CD14-positive monocyte (primary cell): ENCODE results near the gene SMNDC1. TPM values are rescaled to one million over a fixed set of nuclear protein-coding genes. Genes with fewer than 3 reads are reported as not detected.

Experiments used
- DNase-seq, 3 donors: peaks; one replicate each; pipeline ENCODE4 v3.0.0-alpha.2; 2011 to 2022
- H2AFZ ChIP-seq: 2 replicates; pipeline ENCODE4 v1.6.0; 2012; ENCODE audit warnings: mild to moderate bottlenecking, low read depth, low read length, inconsistent platforms; ENCODE audit not compliant: insufficient read depth, poor library complexity, severe bottlenecking
- H3K27ac ChIP-seq, 2 donors: 1 replicate in 1 of 2; 2 replicates in 1 of 2; pipeline ENCODE4 v1.5.1; 2012 to 2013; ENCODE audit warnings: low read length in 2 of 2, control low read depth in 1 of 2, inconsistent platforms in 1 of 2, low read depth in 1 of 2, mild to moderate bottlenecking in 1 of 2
- H3K27me3 ChIP-seq, 2 donors: one replicate each; pipeline versions ENCODE4 v1.6.0 to v1.6.1; 2011 to 2013; ENCODE audit warnings: low read length in 2 of 2; ENCODE audit not compliant: control insufficient read depth in 2 of 2, insufficient read depth in 2 of 2
- H3K36me3 ChIP-seq, 2 donors: replicated peaks in 1 of 2; 1 replicate in 1 of 2; 2 replicates in 1 of 2; pipeline versions ENCODE4 v1.5.1 to v1.6.1; 2012 to 2013; ENCODE audit warnings: low read length in 2 of 2, control low read depth in 1 of 2, inconsistent platforms in 1 of 2, mild to moderate bottlenecking in 1 of 2; ENCODE audit not compliant: insufficient read depth in 2 of 2, control insufficient read depth in 1 of 2
- H3K4me1 ChIP-seq, 2 donors: 1 replicate in 1 of 2; 2 replicates in 1 of 2; pipeline versions ENCODE4 v1.5.1 to v1.6.1; 2012 to 2013; ENCODE audit warnings: low read length in 2 of 2, control low read depth in 1 of 2, inconsistent platforms in 1 of 2, mild to moderate bottlenecking in 1 of 2, moderate library complexity in 1 of 2; ENCODE audit not compliant: insufficient read depth in 2 of 2, control insufficient read depth in 1 of 2
- H3K4me2 ChIP-seq: replicated peaks from 2 replicates; pipeline ENCODE3; 2012; ENCODE audit warnings: low read length, moderate library complexity, mild to moderate bottlenecking; ENCODE audit not compliant: poor library complexity, severe bottlenecking; ENCODE audit errors: extremely low read depth
- H3K4me3 ChIP-seq, 3 experiments: fragments of 200-600 bp in 1 of 3; sonication (generic) in 1 of 3; replicated peaks in 1 of 3; 1 replicate in 2 of 3; 2 replicates in 1 of 3; pipeline ENCODE4 v1.5.1; 2011 to 2013; ENCODE audit warnings: low read length in 3 of 3, mild to moderate bottlenecking in 3 of 3, control low read depth in 2 of 3, low read depth in 2 of 3, inconsistent platforms in 1 of 3, moderate library complexity in 1 of 3
- H3K79me2 ChIP-seq: 2 replicates; pipeline ENCODE4 v1.6.0; 2012; ENCODE audit warnings: mild to moderate bottlenecking, control low read depth, inconsistent platforms, low read length, moderate library complexity; ENCODE audit not compliant: insufficient read depth
- H3K9ac ChIP-seq: 2 replicates; pipeline ENCODE4 v1.6.0; 2017; ENCODE audit warnings: low read length, mild to moderate bottlenecking; ENCODE audit not compliant: insufficient read depth, poor library complexity, severe bottlenecking
- H3K9me3 ChIP-seq, 2 donors: replicated peaks in 1 of 2; 1 replicate in 1 of 2; 2 replicates in 1 of 2; pipeline versions ENCODE4 v1.5.1 to v1.6.1; 2012 to 2013; ENCODE audit warnings: low read length in 2 of 2, control low read depth in 1 of 2; ENCODE audit not compliant: control insufficient read depth in 1 of 2, insufficient read depth in 1 of 2
- H4K20me1 ChIP-seq: 2 replicates; pipeline ENCODE4 v1.6.0; 2012; ENCODE audit warnings: mild to moderate bottlenecking, low read length, control low read depth, moderate library complexity; ENCODE audit not compliant: insufficient read depth
- H3K27ac Mint-ChIP-seq, 7 donors: one replicate each; pipeline ENCODE4 v1.8.0; 2020; ENCODE audit warnings: mild to moderate bottlenecking in 7 of 7, mixed read lengths in 7 of 7, moderate library complexity in 6 of 7, inconsistent platforms in 2 of 7
- H3K27me3 Mint-ChIP-seq, 3 donors: one replicate each; pipeline ENCODE4 v1.8.0; 2021 to 2022; ENCODE audit warnings: low read depth in 3 of 3, mild to moderate bottlenecking in 3 of 3, mixed read lengths in 3 of 3, moderate library complexity in 3 of 3, inconsistent platforms in 1 of 3
- H3K36me3 Mint-ChIP-seq, 2 donors: one replicate each; pipeline ENCODE4 v1.8.0; 2020; ENCODE audit warnings: mixed read lengths in 2 of 2, inconsistent platforms in 1 of 2, mild to moderate bottlenecking in 1 of 2
- H3K4me1 Mint-ChIP-seq: one replicate; pipeline ENCODE4 v1.8.0; 2020; ENCODE audit warnings: mild to moderate bottlenecking, mixed read lengths
- H3K4me3 Mint-ChIP-seq, 2 donors: one replicate each; pipeline ENCODE4 v1.8.0; 2020; ENCODE audit warnings: mild to moderate bottlenecking in 2 of 2, mixed read lengths in 2 of 2, moderate library complexity in 1 of 2
- H3K9me3 Mint-ChIP-seq, 7 donors: one replicate each; pipeline ENCODE4 v1.8.0; 2020 to 2022; ENCODE audit warnings: mixed read lengths in 7 of 7, mild to moderate bottlenecking in 6 of 7, moderate library complexity in 6 of 7, inconsistent platforms in 2 of 7
- WGBS: methylation state at CpG from one replicate; pipeline ENCODE4 v1.1.5; 2013; ENCODE audit warnings: missing lambda C conversion rate; ENCODE audit not compliant: insufficient coverage; 5-methylcytosine and 5-hydroxymethylcytosine counted together
- intact Hi-C, 2 donors: fragments of 100-400 bp; cut with micrococcal nuclease; formaldehyde crosslinking; loops; one replicate each; pipeline versions ENCODE4 v1.15.0 to v1.15.1; 2023
- polyA plus RNA-seq, 3 donors: library from polyadenylated mRNA; depleted of rRNA in 1 of 3; unstranded in 2 of 3; stranded (reverse) in 1 of 3; fragments of 300-500 nt in 2 of 3; fragments of >200 nt in 1 of 3; fragmentation: Illumina TruSeq in 2 of 3; gene quantifications; 1 replicate in 2 of 3; 2 replicates in 1 of 3; pipeline ENCODE4 v1.2.3, GENCODE V29; 2012 to 2021
- TF ChIP-seq, protein P1 (sequence below): fragments of 200-600 bp; IDR thresholded peaks from one replicate; pipeline ENCODE4 v1.8.0; 2022; ENCODE audit warnings: antibody characterized with exemption, mild to moderate bottlenecking

Gene SMNDC1
- polyA plus RNA-seq, 3 donors: 15.6 to 18.2 (median 16.4) TPM

DNA sequence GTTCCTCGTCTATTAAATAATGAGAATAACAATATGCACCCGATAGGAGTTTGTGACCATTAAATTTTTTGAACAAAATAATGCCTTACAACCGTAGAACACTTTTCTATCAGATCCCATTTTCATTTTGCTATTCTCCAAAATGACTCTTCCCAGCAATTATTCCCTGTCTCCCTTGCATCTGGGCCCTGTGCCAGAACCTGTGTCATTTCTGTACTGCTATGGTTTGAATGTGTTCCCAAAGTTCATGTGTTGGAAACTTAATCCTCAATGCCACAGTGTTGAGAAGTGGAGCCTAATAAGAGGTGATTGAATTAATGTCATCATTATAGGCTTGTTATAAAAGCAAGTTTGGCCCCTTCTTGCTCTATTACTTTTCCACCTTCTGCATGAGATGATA, 33.2 kb upstream of the SMNDC1 start:
- no peak for DNase-seq
- H3K9me3 ChIP-seq: peaks cover 0 to 2% of the 10 kb centered on the region in 2 donors
- no peaks in the 10 kb centered on the region for H3K36me3 ChIP-seq
- Mint-ChIP-seq H3K27ac (no peak overlapping the region), H3K36me3 (no peaks in the 10 kb centered on the region), H3K4me3 (no peak overlapping the region), H3K9me3 (no peaks in the 10 kb centered on the region), H3K27me3 (no peaks in the 10 kb centered on the region), H3K4me1 (peaks cover 11% of the 10 kb centered on the region)
- no peaks in the 10 kb centered on the region for H3K79me2 ChIP-seq
- no peak overlapping the region for H3K4me3 ChIP-seq
- TF ChIP-seq, protein P1, sequence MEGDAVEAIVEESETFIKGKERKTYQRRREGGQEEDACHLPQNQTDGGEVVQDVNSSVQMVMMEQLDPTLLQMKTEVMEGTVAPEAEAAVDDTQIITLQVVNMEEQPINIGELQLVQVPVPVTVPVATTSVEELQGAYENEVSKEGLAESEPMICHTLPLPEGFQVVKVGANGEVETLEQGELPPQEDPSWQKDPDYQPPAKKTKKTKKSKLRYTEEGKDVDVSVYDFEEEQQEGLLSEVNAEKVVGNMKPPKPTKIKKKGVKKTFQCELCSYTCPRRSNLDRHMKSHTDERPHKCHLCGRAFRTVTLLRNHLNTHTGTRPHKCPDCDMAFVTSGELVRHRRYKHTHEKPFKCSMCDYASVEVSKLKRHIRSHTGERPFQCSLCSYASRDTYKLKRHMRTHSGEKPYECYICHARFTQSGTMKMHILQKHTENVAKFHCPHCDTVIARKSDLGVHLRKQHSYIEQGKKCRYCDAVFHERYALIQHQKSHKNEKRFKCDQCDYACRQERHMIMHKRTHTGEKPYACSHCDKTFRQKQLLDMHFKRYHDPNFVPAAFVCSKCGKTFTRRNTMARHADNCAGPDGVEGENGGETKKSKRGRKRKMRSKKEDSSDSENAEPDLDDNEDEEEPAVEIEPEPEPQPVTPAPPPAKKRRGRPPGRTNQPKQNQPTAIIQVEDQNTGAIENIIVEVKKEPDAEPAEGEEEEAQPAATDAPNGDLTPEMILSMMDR: no peak
- no peaks in the 10 kb centered on the region for H3K4me1 ChIP-seq
- no peak overlapping the region for H2AFZ ChIP-seq
- no peaks in the 10 kb centered on the region for H4K20me1 ChIP-seq
- intact Hi-C loops: no loop called here
- no peak overlapping the region for H3K9ac ChIP-seq
- no peak overlapping the region for H3K4me2 ChIP-seq
- H3K27me3 ChIP-seq: no peaks in the 10 kb centered on the region
- WGBS: 100% methylated on average over 1 of the region's 3 CpGs
- no peak overlapping the region for H3K27ac ChIP-seq

DNA sequence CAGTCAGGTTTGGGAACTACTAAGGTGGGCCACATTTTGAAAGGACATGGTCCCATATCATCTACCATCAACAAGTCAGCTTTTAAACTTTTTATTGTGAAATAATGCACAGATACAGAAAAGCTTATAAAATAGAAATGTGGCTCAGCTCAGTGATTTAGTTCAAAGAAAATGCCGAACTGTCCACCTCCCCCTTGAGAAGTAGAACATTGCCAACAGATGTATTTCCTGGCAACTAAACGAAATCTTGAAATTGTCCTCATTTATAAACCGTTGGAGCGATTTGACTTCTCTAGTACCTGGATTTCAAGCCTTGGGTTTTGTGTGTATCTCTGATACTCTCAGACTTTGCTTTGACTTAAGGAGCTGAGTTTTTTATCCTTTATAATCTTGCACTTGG, 32.7 kb upstream of the SMNDC1 start:
- Mint-ChIP-seq H3K27ac (no peak overlapping the region), H3K4me1 (peaks cover 11% of the 10 kb centered on the region), H3K4me3 (no peak overlapping the region), H3K36me3 (no peaks in the 10 kb centered on the region), H3K9me3 (peaks cover 0 to 3% (median 2%) of the 10 kb centered on the region in 7 donors), H3K27me3 (no peaks in the 10 kb centered on the region)
- no peak for DNase-seq
- no CpG with 5 or more reads among the region's 4 CpGs for WGBS
- H3K36me3 ChIP-seq: no peaks in the 10 kb centered on the region
- no peak overlapping the region for H3K4me2 ChIP-seq
- no peaks in the 10 kb centered on the region for H4K20me1 ChIP-seq
- intact Hi-C loops: no loop called here
- no peaks in the 10 kb centered on the region for H3K4me1 ChIP-seq
- TF ChIP-seq, protein P1: no peak
- no peak overlapping the region for H2AFZ ChIP-seq
- H3K27me3 ChIP-seq: no peaks in the 10 kb centered on the region
- H3K9ac ChIP-seq: no peak overlapping the region
- H3K27ac ChIP-seq: no peak overlapping the region
- no peaks in the 10 kb centered on the region for H3K79me2 ChIP-seq
- peaks cover 0 to 7% of the 10 kb centered on the region in 2 donors for H3K9me3 ChIP-seq
- H3K4me3 ChIP-seq: no peak overlapping the region
